Activated CD4-positive, alpha-beta T cell treated with anti-CD3 and anti-CD28 coated beads for 24 hours (primary cell): ENCODE results near the gene C1orf116.

ENCODE experiments used
- DNase-seq, 2 donors: peaks; one replicate each; pipeline ENCODE4 v3.0.0-alpha.2; 2020; ENCODE audit warnings: low read depth in 2 of 2

Gene C1orf116

DNA sequence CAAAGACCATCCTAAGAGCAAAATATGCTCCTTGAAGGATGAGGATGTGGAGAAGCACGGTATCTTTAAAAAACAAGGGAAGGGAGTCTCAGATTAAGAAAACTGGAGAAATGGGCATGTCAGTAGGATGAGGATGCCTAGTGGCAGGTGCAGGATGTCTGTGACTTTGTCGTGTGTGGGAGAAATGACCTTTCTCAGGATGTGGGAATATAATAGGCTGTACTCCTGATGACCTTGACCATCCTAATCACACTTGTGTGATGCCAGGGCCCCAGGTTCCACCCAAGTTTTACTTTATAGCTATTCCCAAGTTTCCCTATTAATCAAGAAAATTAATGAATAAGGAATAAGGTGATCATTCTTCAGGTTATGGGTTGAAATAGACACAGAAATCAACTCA lies 12.9 kb downstream of the C1orf116 start:
- DNase-seq = no peak

DNA sequence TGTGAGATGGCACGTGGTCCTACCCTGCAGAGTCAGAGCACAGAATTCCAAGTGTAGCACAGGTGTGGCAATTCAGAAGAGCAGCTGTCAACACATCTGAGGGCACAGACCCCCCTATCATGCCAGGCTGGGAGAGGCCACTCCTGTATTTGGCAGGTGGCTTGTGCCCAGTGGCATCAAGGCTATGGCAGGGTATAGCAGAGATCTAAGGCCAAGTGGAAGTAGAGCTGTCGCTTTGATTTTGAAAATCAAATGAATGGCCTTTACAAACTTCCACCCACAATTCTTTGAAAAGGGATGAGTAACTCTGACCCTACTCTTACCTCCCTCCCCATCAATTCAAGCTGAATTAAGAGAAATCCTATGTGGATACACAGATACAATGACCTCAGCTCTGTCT lies 13.4 kb downstream of the C1orf116 start:
- no peak for DNase-seq

DNA sequence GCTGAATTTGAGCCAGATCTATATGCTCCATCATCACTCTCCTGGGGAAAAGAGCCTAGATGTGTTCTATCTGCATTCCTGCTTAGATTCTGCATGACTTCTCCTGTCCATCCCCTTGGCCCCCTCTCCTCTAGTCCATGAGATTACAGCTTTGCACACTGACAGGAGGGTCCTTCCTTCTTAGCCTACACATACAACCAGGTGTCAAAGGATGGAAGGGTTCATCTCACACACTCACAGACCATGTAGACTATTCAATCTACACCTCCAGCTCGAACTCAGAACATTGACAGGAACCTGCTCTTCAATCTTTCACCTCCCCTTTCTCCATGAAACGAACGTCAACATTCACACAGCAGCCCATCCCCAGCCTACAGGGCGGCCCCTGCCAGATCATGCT lies 13.8 kb downstream of the C1orf116 start:
- no peak for DNase-seq

DNA sequence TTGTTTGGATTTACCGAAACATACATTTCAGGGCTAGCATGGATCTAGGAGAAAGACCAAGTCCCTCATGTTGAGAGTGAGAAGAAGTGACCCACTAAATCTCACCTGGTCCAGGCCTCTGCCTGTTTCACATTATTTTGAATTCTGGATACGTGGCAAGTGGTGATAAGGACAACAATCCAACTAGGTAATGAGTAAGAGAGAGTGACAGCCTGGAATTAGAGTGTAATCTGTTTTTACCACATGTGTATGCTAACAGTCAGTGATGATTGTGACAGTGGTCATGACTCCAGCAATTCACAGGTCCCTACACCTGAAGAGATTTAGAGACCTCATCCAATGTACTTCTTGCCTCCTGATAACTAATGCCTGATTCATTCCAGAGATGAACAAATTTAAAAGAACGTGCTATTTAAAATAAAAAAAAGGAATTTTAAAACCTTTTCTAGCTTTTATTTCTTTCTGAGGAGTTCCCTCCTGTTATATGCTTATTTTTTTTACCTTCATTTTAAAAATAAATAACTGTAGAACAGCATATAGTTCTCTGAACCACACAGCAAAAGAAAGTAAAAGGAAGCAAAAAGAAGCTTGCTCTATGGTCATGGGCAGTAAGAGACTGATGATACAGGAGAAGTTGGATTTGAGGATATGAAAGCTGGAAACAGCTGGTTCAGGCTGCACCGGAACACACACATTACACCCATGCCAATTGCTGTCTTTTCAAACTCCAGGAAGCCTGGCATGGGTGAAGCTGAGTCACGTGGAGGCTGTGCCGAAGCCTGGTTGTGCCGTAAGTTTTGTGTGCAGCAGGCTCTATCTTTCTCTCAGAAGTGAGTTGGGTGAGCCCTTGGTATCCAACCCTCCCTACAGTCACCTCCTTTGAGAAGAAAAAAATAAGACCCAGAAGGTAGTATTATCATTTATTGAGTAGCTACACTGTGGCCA lies 14.7 kb downstream of the C1orf116 start:
- DNase-seq = no peak

DNA sequence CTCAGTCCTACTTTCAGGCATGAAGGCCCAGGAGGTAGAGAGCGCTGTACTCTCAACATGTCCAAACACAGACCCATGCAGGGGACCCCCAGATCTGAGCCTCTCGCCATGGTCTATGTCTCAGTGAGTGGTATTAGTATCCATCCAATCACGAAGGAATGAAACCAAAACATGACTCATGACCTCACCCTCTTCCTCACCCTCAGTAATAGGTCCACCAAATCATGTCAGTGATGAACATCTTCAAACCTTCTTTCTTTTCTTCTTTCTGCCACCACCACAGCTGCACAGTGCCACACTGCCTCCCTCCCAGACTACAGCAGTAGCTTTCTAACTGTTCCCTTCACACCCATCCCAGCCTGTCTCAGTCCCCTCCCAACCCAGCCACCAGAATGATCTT lies 16.8 kb downstream of the C1orf116 start:
- DNase-seq = no peak

DNA sequence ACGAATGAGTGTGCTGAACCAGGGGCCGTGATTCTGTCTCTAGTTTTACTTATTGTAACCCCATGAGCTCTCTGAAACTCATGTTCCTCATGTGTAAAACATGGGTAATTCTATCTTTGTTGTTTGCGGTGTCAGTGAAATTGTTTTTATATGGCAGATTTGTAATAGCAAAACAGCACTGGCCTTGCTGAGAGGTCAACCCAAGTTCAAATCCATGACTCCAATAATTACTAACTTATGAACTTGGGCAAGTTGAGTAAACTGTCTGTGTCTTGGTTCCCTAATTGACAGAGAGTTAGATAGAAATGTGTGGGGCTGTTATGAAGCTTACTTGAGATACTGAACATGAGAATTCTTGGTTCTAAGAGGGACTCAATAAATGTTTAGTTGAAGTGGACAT lies 17.8 kb downstream of the C1orf116 start:
- no peak for DNase-seq

DNA sequence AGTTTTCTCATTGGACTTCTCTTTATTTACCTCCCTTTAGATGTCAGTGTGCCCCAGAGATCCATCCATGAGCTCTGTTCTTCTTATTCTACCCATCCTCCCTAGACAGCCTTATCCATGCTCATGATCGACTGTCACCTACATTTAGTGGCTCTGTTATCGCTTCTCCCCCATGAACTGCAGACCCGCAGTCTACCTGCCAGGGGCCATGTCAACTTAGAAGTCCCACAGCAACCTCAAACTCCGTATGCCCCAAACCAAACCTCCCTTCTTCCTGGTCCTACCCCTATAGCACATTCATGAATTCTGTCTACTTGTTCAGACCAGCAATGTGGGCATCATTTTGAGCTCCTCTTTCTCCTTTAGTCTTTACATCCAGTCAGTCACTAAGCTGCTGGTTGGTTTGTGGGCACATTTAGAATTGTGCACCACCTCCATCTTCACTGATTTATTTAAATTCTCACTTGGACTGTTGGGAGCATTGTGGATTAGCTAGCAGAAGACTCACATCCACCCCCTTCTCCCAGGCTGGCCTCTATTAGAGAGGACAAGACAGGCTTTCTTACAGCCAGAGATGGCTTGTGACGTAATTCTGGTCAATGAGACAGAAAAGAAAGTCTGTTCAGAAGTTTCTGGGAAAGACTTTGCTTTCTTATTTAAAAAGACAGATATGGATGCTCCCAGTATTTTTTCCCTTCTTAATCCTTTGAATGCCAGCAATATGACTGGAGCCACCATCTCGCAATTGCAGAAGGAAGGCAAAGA lies 19.1 kb downstream of the C1orf116 start:
- no peak for DNase-seq

DNA sequence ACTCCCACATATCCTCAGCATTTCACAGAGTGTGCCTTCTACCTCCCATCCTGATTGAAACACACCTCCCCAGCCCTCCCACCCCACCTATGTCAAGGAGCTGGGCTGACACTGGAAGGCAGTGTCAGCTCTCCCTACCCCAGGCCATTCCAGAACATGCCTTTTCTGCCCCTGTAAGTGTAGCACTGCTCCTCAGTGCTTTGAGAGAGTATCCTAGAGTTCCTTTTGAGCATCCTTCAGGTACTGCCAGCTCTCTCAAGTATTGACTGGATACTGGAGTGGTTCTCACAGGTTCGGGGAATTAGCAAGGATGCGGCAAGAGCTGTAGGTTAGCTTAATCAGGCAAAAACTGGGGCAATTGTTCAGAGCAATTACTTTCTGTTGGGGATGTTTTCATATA lies 21.8 kb downstream of the C1orf116 start:
- no peak for DNase-seq

DNA sequence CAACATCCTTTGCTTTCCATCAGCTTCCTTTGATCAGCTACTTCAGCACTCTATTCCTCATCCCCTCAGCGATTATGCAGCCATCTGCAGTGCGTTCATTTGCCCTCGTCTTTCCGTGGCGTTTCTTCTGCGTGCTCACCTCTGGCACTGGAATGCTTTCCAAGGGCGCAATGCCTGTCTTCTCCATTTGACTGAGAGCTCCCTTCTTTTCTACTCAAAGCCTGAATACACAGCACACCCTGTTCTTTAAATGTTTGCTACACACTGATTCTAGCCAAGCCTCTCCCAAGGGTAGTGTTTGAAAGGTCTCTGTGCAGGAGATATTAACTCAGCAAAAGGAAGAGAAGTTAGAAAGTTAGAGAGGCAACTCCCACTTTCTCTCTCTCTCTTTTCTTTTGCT lies 22.6 kb downstream of the C1orf116 start:
- DNase-seq = no peak

DNA sequence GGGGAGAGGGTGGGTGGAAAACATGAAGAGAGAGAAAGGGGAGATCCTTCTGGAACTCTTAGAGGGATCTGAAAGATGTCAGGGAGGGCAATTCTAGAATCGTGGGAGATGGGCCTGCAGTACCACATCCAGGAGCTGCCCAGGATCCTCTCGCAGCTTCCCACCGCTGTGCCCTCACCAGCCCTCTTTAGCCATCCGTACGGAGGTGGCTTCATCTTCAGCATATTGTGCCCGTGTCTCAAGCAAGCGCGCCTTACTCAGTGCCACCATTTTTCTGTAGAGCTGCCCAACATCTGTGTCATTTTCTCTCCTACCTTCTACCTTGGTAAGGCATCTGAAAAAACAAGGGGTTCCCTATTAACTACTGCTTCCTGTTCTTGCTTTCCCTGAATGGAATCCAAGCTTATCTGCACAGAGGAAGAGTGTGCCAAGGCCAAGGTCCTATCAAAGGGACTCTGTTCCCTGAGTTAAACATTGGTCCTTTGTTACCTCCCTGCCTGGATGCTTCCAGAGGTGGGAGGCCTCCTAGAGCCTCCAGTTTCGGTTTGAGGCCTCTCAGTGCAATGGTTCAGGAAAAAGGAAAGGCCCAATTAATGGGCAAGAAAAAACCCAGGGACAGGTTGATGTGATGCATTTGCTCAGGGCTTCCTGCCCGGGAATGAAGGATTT lies 23.2 kb downstream of the C1orf116 start:
- DNase-seq = no peak

DNA sequence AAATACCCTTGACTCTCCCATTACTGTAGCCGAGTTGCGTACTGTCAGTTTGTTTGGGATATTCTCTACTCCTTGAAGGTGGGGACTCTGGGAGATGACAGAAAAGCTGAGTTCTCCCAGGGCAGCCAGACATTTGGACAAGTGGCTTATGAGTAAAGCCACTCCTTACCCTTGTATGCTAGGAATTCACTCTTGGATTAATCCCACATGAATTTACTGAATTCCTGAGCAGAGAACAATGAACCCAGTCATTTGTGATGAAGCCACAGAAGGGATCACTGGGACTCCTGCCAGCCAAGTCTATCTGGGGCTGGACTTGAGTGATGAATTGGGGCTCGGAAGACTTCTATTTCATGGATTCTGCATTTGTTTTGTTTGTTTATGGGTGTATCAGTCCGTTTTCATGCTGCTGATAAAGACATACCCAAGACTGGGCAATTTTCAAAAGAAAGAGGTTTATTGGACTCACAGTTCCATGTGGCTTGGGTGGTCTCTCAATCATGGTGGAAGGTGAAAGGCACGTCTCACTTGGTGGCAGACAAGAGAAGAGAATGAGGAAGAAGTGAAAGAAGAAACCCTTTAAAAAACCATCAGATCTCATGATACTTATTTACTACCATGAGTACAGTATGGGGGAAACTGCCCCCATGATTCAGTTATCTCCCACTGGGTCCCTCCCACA lies 25.1 kb downstream of the C1orf116 start:
- no peak for DNase-seq

DNA sequence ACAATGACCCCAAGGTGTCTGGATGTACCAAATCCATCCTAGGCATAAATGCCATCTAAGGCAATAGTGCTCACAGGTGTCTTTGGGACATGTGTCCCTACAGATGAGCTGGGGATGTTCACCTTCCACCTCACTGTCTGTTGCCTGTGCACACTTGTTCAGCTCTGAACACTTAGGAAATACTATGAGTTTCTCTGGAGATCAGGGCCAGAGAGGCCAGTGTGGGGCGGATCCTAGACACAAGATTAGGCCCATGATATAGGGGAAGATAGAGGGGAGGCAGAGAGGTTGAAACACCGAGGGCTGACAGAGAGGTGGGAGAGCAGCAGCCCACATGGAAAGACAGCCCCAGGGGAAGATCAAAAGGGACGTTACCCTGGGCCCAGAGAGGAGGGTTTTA lies 25.6 kb downstream of the C1orf116 start:
- no peak for DNase-seq

DNA sequence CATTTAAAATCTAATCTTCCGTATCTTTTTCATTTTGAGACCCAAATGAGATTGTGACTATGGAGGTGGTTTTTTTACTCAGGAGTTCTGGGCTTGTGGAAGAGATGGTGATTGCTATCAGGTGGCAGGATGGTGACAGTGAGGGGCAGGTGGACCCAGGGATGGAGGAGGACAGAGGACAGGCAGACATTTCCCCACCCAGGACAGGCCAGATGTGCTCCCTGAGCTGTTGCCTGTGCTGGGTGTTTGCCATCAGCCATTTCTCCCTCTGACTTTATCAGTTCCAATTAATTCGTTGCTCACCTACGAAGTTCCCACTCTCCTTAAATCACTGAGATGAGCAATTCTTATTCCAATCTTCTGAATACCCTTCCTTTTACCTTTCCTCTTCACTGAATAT lies 26.5 kb downstream of the C1orf116 start:
- DNase-seq = no peak

DNA sequence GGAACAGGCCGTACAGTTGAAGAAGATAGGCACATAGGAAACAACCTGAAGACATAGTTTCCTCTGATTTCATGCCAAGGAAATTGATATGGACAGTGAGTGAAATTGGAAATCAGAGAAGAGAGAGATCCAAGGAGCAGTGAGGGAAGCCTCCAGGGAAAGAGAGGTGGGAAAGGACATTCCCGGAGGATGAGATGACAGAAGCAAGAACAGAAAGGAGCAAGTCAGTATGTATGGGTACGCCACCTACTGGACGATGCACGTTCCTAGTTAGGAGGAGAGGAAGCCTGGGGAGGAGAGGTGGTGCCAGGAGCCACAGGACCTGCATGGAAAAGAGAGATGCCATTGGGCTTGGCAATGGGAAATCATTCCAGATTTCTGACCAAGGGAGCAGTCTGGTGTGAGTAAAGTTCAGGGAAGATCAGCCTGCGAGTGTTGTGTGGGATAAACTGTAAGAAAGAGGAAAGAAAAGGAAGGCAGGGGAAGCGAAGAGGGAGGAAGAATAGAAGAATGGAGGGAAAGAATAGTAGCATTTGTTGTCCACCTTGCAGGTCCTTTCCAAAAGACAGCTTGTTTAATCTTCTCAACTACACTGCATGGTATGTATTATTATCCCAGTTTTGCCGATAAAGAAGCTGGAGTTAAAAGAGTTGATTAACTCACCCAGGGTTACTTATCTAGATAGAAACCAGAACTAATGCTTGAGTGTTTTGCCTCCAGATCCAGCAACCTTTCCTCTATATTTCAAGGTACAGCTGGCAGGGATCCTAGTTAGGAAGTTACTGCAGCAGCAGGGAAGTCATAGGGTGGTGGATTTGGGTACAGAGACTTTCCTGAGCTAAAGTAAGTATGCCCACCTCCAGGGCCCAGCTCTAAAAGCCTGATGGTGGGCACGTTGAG lies 27.4 kb downstream of the C1orf116 start:
- DNase-seq = peak in 1 of 2 donors; percentile 24

DNA sequence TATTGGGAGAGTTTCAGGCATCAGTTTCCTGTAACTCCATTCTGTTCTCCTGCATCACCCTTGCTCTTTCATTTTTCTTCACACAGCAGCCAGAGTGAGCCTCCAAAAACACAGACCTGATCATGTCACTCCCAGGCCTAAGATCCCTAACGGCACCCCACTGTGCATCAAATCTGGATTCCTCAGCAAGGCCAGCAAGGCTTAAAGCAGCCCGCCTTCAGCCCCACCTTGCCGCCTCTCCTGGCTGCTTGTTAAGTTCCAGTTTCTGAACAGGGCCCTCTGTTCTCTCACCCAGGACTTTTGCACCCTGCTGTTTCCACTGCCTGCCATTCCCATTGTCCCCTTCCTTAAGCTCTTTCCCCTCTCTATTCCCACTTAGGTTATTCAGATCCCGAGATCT lies 29.3 kb downstream of the C1orf116 start:
- DNase-seq = no peak

DNA sequence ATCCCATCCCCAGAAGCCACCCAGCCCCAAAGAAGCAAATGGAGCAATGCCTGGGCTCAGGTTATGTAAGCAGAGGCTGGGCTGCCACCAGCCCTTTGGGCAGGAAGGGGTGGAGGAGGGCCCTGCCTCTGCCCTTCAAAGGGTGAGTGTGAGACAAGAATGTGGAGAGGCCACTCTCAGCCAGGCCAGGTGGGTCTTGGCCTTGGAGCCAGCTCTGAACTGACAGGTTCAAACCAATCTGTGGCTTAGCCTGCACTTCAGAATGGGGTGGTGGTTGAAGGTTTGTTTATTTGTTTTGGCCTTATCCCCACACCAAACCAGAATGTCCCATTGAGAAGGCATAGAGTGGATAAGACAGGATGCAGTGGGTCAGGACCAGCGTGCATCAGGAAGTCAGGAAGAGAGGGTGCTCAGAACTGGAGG lies 29.8 kb downstream of the C1orf116 start:
- no peak for DNase-seq

DNA sequence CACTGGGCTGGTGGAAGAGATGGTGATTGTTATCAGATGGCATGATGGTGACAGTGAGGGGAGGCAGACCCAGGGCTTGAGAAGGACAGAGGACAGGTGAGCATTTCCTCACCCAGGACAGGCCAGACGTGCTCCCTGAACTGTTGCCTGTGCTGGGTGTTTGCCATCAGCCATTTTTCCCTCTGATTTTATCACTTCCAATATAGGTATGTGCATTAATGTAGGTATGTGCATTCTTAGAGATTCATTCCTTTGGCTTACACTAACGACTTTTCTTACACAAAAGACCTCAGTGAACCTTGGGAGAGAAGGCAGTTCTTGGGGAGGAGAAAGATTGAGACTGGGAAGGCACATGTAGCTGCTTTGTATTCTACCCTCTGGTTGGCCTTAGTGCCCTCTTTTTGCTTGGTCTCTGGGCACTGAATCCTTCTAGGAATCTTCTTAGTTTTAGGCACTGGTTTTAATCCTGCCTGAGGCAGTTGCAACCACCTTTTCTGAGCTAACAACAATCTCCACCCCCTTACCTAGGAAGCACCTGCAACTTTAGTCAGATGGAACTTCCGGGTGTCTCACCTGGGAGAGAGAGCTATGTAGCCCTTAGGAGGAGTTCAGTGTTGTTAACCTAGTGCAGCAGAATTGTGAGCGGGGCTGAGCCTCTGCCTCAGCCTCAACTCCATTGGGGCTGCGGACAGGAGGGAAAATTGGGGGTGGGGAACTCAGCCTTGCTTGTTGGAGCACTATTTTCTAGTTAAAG lies 30.9 kb downstream of the C1orf116 start:
- no peak for DNase-seq

DNA sequence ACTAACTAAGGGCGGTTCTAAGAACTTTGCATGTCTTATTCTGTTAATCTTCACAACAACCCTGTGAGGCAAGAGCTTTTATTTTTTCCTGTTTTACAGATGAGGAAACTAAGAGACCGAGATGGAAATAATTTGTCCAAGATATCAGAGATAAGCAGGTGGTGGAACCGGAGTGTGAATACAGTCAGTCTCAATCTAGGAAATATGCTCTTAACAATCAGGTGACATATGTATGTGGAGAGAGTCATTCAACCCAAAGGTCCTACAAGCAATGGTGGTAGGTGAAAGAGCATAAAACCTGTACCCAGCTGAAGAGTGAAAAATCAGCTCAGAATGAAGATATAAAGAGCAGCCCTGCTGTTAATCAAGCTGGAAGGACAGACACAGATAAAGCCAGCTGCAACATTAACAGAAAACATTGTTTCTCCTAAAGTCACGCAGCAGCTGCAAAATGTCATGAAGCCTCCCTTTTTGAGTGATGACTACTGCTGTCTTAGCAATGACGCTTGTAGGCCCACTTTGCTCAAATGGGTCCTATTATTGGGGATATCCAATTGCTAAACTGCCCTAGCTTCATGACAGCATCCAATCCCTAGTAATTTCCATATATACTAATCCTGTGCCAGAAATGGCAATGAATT lies 31.8 kb downstream of the C1orf116 start:
- no peak for DNase-seq

DNA sequence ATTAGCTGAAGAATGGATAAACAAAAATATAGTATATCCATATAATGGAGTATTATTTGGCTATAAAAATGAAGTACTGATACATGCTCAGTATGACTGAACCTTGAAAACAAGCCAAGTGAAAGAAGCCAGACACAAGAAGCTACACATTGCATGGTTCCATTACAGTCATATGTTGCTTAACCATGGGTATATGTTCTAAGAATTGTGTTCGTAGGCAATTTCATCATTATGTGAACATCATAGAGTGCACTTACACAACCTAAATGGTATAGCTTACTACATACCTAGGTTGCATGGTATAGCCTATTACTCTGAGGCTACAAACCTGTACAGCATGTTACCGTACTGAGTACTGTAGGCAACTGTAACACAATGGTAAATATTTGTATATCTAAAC lies 33.7 kb downstream of the C1orf116 start:
- no peak for DNase-seq

DNA sequence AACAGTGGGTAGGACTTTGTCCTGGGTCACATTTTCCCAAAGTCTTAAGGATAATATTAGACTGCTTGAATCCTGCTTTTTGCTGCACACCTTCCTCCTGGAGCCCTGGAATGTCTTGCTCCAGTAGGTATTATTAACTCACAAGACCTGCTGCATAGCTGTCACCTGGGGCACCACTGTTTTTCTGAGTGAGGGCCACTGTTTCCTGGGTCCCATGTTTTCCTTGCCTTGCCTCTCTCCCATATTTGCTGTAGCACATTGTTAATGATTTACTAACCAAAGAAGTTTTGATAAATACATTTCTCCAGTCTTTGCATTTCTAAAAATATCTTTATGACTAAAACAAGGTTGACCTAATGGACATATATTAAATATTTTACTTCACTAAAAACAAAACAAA lies 39.8 kb downstream of the C1orf116 start:
- no peak for DNase-seq
